ENCODE measurements around the gene SPATA20.

The SPATA20 gene

GRCh38 chr17:50529849-50530248 is 17.1 kb upstream of the SPATA20 start:
- Histone ChIP-seq H3K27me3 (ENCODE audit: low read depth) (peaks cover 14% of the 10 kb centered on the region), H3K4me1 (no peaks in the 10 kb centered on the region), H3K9me3 (no peaks in the 10 kb centered on the region), H3K4me3 (no peak overlapping the region), H3K36me3 (replicated peaks) (no peaks in the 10 kb centered on the region)
- in situ Hi-C loops (cut with MboI; ENCODE audit: low sequenced_read_pairs): no loop called here
- no peak for DNase-seq (ENCODE audit: low spot score in 2 of 2)

GRCh38 chr17:50531428-50532025 is 15.4 kb upstream of the SPATA20 start:
- Histone ChIP-seq H3K4me3 (no peak overlapping the region), H3K4me1 (no peaks in the 10 kb centered on the region), H3K9me3 (no peaks in the 10 kb centered on the region), H3K36me3 (replicated peaks) (no peaks in the 10 kb centered on the region), H3K27me3 (ENCODE audit: low read depth) (peaks cover 14% of the 10 kb centered on the region)
- no peak for DNase-seq (ENCODE audit: low spot score in 2 of 2)
- in situ Hi-C loops (cut with MboI; ENCODE audit: low sequenced_read_pairs): no loop called here

- Histone ChIP-seq H3K9me3 (no peaks in the 10 kb centered on the region), H3K4me1 (no peaks in the 10 kb centered on the region), H3K27me3 (ENCODE audit: low read depth) (peaks cover 14% of the 10 kb centered on the region), H3K36me3 (replicated peaks) (no peaks in the 10 kb centered on the region), H3K4me3 (no peak within 1 kb of the TSS)
- no peak for DNase-seq (ENCODE audit: low spot score in 2 of 2)
- in situ Hi-C loops (cut with MboI; ENCODE audit: low sequenced_read_pairs): no loop called here
These were observed 14.4 kb upstream of the SPATA20 start, which contains the start of gene EPN3 for GRCh38 chr17:50532452-50533024. Gene EPN3, plus strand, starts transcription at chr17:50532735. Its CDS starts 3,822 bp downstream, at chr17:50536557.

- Histone ChIP-seq H3K9me3 (no peaks in the 10 kb centered on the region), H3K4me1 (no peaks in the 10 kb centered on the region), H3K4me3 (no peak overlapping the region), H3K36me3 (replicated peaks) (no peaks in the 10 kb centered on the region), H3K27me3 (ENCODE audit: low read depth) (peaks cover 14% of the 10 kb centered on the region)
- no peak for DNase-seq (ENCODE audit: low spot score in 2 of 2)
- in situ Hi-C loops (cut with MboI; ENCODE audit: low sequenced_read_pairs): no loop called here
These were observed 13.8 kb upstream of the SPATA20 start for GRCh38 chr17:50533185-50533584.

- Histone ChIP-seq H3K36me3 (replicated peaks) (no peaks in the 10 kb centered on the region), H3K9me3 (no peaks in the 10 kb centered on the region), H3K27me3 (ENCODE audit: low read depth) (peaks cover 14% of the 10 kb centered on the region), H3K4me3 (no peak overlapping the region), H3K4me1 (no peaks in the 10 kb centered on the region)
- no peak for DNase-seq (ENCODE audit: low spot score in 2 of 2)
- in situ Hi-C loops (cut with MboI; ENCODE audit: low sequenced_read_pairs): no loop called here
These were observed 13.2 kb upstream of the SPATA20 start for GRCh38 chr17:50533720-50534148.

- no peak overlapping the region for H3K4me3 ChIP-seq
- in situ Hi-C loops (cut with MboI; ENCODE audit: low sequenced_read_pairs): no loop called here
These were observed 12.6 kb upstream of the SPATA20 start for GRCh38 chr17:50534222-50534978.

GRCh38 chr17:50534979-50535326 is 12.0 kb upstream of the SPATA20 start:
- peaks cover 14% of the 10 kb centered on the region for H3K27me3 ChIP-seq (ENCODE audit: low read depth)
- no peaks in the 10 kb centered on the region for H3K36me3 ChIP-seq (replicated peaks)
- H3K9me3 ChIP-seq: no peaks in the 10 kb centered on the region
- in situ Hi-C loops (cut with MboI; ENCODE audit: low sequenced_read_pairs): no loop called here
- no peak overlapping the region for H3K4me3 ChIP-seq
- no peaks in the 10 kb centered on the region; the same call in 1 of the 2 replicates for H3K4me1 ChIP-seq
- DNase-seq (ENCODE audit: low spot score in 2 of 2): no peak

More at GRCh38 chr17:50534222-50534978, 12.6 kb upstream of the SPATA20 start:
- Histone ChIP-seq H3K9me3 (no peaks in the 10 kb centered on the region), H3K27me3 (ENCODE audit: low read depth) (peaks cover 14% of the 10 kb centered on the region), H3K36me3 (replicated peaks) (no peaks in the 10 kb centered on the region), H3K4me1 (no peaks in the 10 kb centered on the region)
- no peak for DNase-seq (ENCODE audit: low spot score in 2 of 2)

- in situ Hi-C loops (cut with MboI; ENCODE audit: low sequenced_read_pairs): no loop called here
- no peak for DNase-seq (ENCODE audit: low spot score in 2 of 2)
These were observed 11.6 kb upstream of the SPATA20 start for GRCh38 chr17:50535407-50535806.

GRCh38 chr17:50536683-50537646 is 10.0 kb upstream of the SPATA20 start:
- in situ Hi-C loops (cut with MboI; ENCODE audit: low sequenced_read_pairs): no loop called here
- Histone ChIP-seq H3K4me3 (no peak overlapping the region), H3K27me3 (ENCODE audit: low read depth) (peaks cover 6% of the 10 kb centered on the region), H3K36me3 (replicated peaks) (no peaks in the 10 kb centered on the region), H3K9me3 (no peaks in the 10 kb centered on the region), H3K4me1 (peaks cover 8% of the 10 kb centered on the region)
- DNase-seq (ENCODE audit: low spot score in 2 of 2): no peak

More at GRCh38 chr17:50535407-50535806, 11.6 kb upstream of the SPATA20 start:
- H3K4me1 ChIP-seq: no peaks in the 10 kb centered on the region; the same call in 1 of the 2 replicates
- no peak overlapping the region for H3K4me3 ChIP-seq
- H3K9me3 ChIP-seq: no peaks in the 10 kb centered on the region
- no peaks in the 10 kb centered on the region for H3K36me3 ChIP-seq (replicated peaks)
- peaks cover 14% of the 10 kb centered on the region for H3K27me3 ChIP-seq (ENCODE audit: low read depth)

GRCh38 chr17:50537721-50538548 is 9.0 kb upstream of the SPATA20 start:
- no peak for DNase-seq (ENCODE audit: low spot score in 2 of 2)
- in situ Hi-C loops (cut with MboI; ENCODE audit: low sequenced_read_pairs): no loop called here
- Histone ChIP-seq H3K4me1 (peaks cover 14% of the 10 kb centered on the region), H3K27me3 (ENCODE audit: low read depth) (no peaks in the 10 kb centered on the region; the same call in 1 of the 2 replicates), H3K36me3 (replicated peaks) (no peaks in the 10 kb centered on the region), H3K9me3 (no peaks in the 10 kb centered on the region), H3K4me3 (no peak overlapping the region)

GRCh38 chr17:50538549-50539410 is 8.2 kb upstream of the SPATA20 start:
- peaks cover 16% of the 10 kb centered on the region for H3K4me1 ChIP-seq
- no peak for DNase-seq (ENCODE audit: low spot score in 2 of 2)
- no peak overlapping the region for H3K4me3 ChIP-seq
- no peaks in the 10 kb centered on the region for H3K27me3 ChIP-seq (ENCODE audit: low read depth)
- H3K36me3 ChIP-seq (replicated peaks): no peaks in the 10 kb centered on the region
- no peaks in the 10 kb centered on the region for H3K9me3 ChIP-seq
- in situ Hi-C loops (cut with MboI; ENCODE audit: low sequenced_read_pairs): no loop called here

Measured in HAP-1 (cell line).